Tibial artery (tissue), 4 donors: ENCODE results near the gene ALDH3A2.
"Not testable (repeated sequence)": the region's sequence is repeated elsewhere in the genome, so short reads cannot be mapped to it uniquely, and the experiment has no call there.

Experiments used
- DNase-seq, 2 donors: peaks; one replicate each; pipeline ENCODE4 v3.0.0-alpha.2; 2019
- H3K27ac ChIP-seq, 2 donors: fragments of 200-600 bp; sonication (generic) in 1 of 2; 1 replicate in 1 of 2; 2 replicates in 1 of 2; pipeline ENCODE4 v1.5.1; 2018 to 2019; ENCODE audit warnings: mild to moderate bottlenecking in 1 of 2
- H3K27me3 ChIP-seq, 2 donors: fragments of 200-600 bp; sonication (generic) in 1 of 2; one replicate each; pipeline versions ENCODE4 v1.5.1 to v1.6.0; 2016 to 2019
- H3K36me3 ChIP-seq, 3 donors: fragments of 200-600 bp; sonication (generic) in 2 of 3; one replicate each; pipeline ENCODE4 v1.5.1; 2016 to 2019; ENCODE audit warnings: mild to moderate bottlenecking in 2 of 3
- H3K4me1 ChIP-seq, 4 donors: fragments of 200-600 bp; sonication (generic) in 2 of 4; 1 replicate in 3 of 4; 2 replicates in 1 of 4; pipeline ENCODE4 v1.5.1; 2016 to 2019
- H3K4me3 ChIP-seq, 2 donors: fragments of 200-600 bp; sonication (generic) in 1 of 2; 1 replicate in 1 of 2; 2 replicates in 1 of 2; pipeline ENCODE4 v1.5.1; 2018 to 2019; ENCODE audit warnings: mild to moderate bottlenecking in 2 of 2
- H3K9me3 ChIP-seq, 3 donors: fragments of 200-600 bp; sonication (generic) in 1 of 3; one replicate each; pipeline ENCODE4 v1.5.1; 2016 to 2019
- intact Hi-C: fragments of 100-400 bp; cut with DNase I; formaldehyde crosslinking; loops from one replicate; pipeline ENCODE4 v1.15.0; 2023; ENCODE audit warnings: low total_unique reads
- TF ChIP-seq, protein P1 (sequence below), 2 experiments: fragments of 200-600 bp in 1 of 2; fragments of 450-650 bp in 1 of 2; IDR thresholded peaks; one replicate each; pipeline ENCODE4 v1.5.1; 2017 to 2019; ENCODE audit warnings: antibody characterized with exemption in 2 of 2, mild to moderate bottlenecking in 1 of 2, moderate library complexity in 1 of 2

ALDH3A2 gene

DNA sequence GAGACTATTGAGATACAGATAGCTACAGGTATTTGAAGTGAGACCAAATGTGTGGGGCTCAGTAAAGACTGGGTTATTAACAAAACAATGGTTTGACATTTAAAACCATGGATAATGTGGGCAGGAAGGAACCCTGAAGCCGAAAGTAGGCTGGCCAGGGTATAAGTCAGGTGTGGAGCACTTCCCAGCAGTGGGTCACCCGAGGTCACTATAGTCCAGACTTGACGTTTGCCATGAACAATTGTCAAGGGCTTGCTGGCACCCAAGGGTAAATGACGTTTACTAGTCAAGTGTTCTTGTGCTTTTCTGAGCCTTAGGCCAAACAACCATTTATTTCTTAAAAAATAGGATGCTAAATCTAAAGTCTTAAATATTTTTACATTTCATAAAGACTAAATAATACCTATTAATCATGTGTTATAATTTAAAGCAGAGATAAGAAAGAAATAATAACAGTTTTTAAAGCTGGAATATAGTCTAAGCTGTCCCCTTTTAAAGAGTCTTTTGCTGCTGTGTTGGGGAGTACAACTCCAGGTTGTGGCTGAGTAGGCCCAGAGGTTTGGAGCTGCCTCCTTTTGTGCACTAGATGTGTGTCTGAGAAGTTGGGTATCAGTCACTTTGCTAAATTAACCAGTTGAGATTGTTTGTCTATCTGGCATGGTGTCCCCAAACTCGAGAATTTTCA is 15.7 kb downstream of the ALDH3A2 start:
- intact Hi-C loops, result no loop called here
- TF ChIP-seq, protein P1, sequence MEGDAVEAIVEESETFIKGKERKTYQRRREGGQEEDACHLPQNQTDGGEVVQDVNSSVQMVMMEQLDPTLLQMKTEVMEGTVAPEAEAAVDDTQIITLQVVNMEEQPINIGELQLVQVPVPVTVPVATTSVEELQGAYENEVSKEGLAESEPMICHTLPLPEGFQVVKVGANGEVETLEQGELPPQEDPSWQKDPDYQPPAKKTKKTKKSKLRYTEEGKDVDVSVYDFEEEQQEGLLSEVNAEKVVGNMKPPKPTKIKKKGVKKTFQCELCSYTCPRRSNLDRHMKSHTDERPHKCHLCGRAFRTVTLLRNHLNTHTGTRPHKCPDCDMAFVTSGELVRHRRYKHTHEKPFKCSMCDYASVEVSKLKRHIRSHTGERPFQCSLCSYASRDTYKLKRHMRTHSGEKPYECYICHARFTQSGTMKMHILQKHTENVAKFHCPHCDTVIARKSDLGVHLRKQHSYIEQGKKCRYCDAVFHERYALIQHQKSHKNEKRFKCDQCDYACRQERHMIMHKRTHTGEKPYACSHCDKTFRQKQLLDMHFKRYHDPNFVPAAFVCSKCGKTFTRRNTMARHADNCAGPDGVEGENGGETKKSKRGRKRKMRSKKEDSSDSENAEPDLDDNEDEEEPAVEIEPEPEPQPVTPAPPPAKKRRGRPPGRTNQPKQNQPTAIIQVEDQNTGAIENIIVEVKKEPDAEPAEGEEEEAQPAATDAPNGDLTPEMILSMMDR (IDR thresholded peaks at IDR 0.05), result no peak
- H3K9me3 ChIP-seq, result no peaks in the 10 kb centered on the region
- peaks cover 0 to 9% (median 3%) of the 10 kb centered on the region in 4 donors for H3K4me1 ChIP-seq
- H3K27me3 ChIP-seq, result no peaks in the 10 kb centered on the region
- peaks cover 46 to 68% (median 58%) of the 10 kb centered on the region in 3 donors for H3K36me3 ChIP-seq
- no peak overlapping the region for H3K4me3 ChIP-seq
- DNase-seq, result no peak
- no peak overlapping the region for H3K27ac ChIP-seq

DNA sequence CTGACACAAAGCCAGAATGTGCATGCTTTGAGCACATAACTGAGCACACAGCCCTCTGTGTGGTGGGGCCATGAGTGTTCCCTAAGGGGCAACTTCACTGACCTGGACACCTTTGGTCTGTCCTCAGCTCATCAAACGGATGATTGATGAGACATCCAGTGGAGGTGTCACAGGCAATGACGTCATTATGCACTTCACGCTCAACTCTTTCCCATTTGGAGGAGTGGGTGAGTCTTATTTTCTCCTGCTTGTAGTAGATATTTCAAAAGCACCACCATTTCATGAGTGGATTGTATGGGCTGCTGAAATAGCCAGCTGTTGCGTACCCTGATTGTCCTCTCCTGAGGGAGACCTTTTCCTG is 16.2 kb downstream of the ALDH3A2 start:
- TF ChIP-seq, protein P1 (IDR thresholded peaks at IDR 0.05), result no peak
- no peak for DNase-seq
- no peaks in the 10 kb centered on the region for H3K9me3 ChIP-seq
- H3K4me1 ChIP-seq, result peaks cover 0 to 3% (median under 1%) of the 10 kb centered on the region in 4 donors
- H3K27me3 ChIP-seq, result no peaks in the 10 kb centered on the region
- intact Hi-C loops, result no loop called here
- H3K36me3 ChIP-seq, result peaks cover 49 to 68% (median 62%) of the 10 kb centered on the region in 3 donors
- no peak overlapping the region for H3K27ac ChIP-seq
- no peak overlapping the region for H3K4me3 ChIP-seq

DNA sequence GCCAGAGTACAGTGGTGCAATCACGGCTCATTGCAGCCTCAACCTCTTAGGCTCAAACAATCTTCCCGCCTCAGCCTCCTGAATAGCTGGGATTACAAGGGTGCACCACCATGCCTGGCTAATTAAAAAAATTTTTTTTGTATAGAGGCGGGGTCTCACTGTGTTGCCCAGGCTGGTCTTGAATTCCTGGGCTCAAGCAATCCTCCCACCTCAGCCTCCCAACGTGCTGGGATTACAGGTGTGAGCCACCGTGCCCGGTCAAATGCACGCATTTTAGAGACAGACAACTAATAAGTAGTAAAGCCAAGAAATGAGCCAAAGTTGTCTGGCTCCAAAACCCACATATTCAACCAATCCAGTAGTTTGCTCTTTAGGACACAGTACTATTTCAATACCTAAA is 21.1 kb downstream of the ALDH3A2 start:
- H3K27ac ChIP-seq, intact Hi-C loops, H3K9me3 ChIP-seq, H3K4me3 ChIP-seq, H3K4me1 ChIP-seq, DNase-seq, H3K27me3 ChIP-seq: not testable (repeated sequence)
- peaks cover 46 to 74% (median 56%) of the 10 kb centered on the region in 3 donors for H3K36me3 ChIP-seq

- H3K9me3 ChIP-seq, result no peaks in the 10 kb centered on the region
- no peak overlapping the region for H3K27ac ChIP-seq
- no peak overlapping the region for H3K4me3 ChIP-seq
- no peak for DNase-seq
- TF ChIP-seq, protein P1 (IDR thresholded peaks at IDR 0.05), result no peak
- H3K4me1 ChIP-seq, result peaks cover 0 to 5% (median 0%) of the 10 kb centered on the region in 4 donors
- H3K36me3 ChIP-seq, result peaks cover 43 to 72% (median 48%) of the 10 kb centered on the region in 3 donors
- no peaks in the 10 kb centered on the region for H3K27me3 ChIP-seq
- intact Hi-C loops, result no loop called here
Observed at GRCh38 chr17:19670908-19671307, 22.4 kb downstream of the ALDH3A2 start.

DNA sequence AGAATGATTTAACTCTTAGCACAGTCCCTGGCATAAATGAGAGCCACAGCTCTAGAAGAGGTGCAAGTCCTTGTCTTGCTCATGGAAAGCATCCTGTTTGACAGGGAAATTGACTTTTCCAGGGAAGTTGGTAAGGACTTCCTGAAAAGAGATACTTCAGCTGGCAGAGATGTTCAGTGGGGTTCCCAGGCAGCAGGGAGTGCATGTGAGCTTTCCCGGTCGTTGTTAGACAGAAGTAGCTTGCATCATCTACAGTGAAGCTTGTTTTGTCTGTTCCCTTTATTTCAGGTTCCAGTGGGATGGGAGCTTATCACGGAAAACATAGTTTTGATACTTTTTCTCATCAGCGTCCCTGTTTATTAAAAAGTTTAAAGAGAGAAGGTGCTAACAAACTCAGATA is 22.9 kb downstream of the ALDH3A2 start:
- Histone ChIP-seq H3K4me1 (peaks cover 0 to 5% (median 0%) of the 10 kb centered on the region in 4 donors), H3K27ac (no peak overlapping the region), H3K4me3 (no peak overlapping the region), H3K27me3 (no peaks in the 10 kb centered on the region), H3K36me3 (peaks cover 46 to 72% (median 48%) of the 10 kb centered on the region in 3 donors), H3K9me3 (no peaks in the 10 kb centered on the region)
- intact Hi-C loops, result no loop called here
- no peak for DNase-seq
- TF ChIP-seq, protein P1 (IDR thresholded peaks at IDR 0.05), result no peak

DNA sequence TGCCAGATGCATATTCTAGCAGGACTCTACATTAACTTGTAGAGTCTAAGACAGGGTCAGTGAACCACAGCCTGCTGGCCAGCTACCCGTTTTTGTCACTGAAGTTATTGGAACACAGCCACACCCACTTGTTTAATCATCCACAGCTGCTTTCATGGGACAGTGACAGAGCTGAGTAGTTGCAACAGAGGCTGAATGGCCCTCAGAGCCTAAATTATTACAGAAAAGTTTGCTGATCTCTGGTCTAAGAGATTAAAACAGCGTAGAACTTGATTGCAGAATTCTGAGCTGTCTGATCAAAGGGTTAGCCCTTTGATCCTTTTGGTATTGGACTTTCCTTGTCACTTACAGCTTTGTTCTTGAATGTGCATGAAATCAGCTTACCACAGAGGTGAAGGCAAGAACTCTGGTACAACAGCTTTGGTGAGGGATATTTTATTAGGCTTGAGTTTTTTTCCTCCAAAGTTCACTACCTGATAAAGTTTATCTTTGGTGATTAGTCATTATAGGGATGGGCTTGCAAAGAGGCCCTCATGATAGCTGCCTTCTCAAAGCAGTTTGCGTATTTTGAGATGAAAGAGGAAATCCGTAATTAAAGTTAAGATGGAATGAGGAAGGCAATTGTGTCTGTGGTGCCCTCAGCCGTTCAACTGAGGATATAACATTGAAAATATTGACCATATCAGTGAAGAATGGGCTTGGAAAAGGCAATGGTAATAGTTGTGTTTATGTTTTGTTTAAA is 23.6 kb downstream of the ALDH3A2 start:
- no peaks in the 10 kb centered on the region for H3K9me3 ChIP-seq
- DNase-seq, result peak in 1 of 2 donors; percentile 43
- H3K27ac ChIP-seq, result no peak overlapping the region
- H3K27me3 ChIP-seq, result no peaks in the 10 kb centered on the region
- H3K4me3 ChIP-seq, result no peak overlapping the region
- H3K36me3 ChIP-seq, result peaks cover 49 to 80% (median 55%) of the 10 kb centered on the region in 3 donors
- intact Hi-C loops, result no loop called here
- peaks cover 0 to 5% (median 0%) of the 10 kb centered on the region in 4 donors for H3K4me1 ChIP-seq
- TF ChIP-seq, protein P1 (IDR thresholded peaks at IDR 0.05), result no peak
